GM18868 (cell line): ENCODE data around the gene SERPINH1.

ENCODE experiments used
- ATAC-seq: cut with Tn5 transposase; IDR thresholded peaks from one replicate; pipeline ENCODE4 v1.9.1; 2021; ENCODE audit warnings: mild to moderate bottlenecking, moderate library complexity; ENCODE audit not compliant: unreplicated experiment

Gene SERPINH1

DNA sequence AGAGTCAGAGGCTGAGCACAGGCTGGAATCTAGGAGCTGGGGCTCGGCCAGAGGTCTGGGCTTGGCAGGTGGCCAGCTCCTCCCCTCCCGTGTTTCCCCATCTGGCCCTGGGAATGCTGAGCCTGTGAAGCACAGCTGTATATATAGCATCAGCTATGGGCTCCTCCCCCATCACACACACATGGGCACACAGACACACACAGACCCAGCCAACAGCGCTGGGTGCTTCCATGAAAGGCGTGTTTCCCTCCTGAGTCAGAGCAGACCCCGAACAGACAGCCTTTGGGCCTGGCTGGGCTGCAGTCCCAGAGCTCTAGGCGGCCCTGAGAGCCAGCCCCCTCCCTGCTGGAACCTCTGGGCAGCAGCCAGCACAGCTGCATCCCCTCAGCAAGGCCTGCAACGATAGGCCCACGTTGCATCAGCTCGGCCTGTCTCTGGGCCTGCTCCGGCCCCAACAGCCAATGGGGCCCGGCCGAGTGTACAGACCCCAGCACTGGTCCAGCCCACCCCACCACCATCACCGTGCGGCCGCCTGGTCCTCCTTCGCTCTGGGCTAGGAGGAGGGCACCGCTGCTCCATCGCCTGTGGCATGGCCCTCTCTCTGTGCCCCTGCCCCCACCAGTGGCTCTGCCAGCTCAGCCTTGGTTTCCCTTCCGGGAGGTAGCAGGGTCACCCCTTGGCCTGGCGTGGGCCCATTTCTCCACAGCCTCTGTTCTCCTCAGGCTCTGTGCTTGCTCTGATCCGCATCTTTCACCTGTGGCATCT is 7.6 kb upstream of the SERPINH1 start:
- ATAC-seq, result no peak

DNA sequence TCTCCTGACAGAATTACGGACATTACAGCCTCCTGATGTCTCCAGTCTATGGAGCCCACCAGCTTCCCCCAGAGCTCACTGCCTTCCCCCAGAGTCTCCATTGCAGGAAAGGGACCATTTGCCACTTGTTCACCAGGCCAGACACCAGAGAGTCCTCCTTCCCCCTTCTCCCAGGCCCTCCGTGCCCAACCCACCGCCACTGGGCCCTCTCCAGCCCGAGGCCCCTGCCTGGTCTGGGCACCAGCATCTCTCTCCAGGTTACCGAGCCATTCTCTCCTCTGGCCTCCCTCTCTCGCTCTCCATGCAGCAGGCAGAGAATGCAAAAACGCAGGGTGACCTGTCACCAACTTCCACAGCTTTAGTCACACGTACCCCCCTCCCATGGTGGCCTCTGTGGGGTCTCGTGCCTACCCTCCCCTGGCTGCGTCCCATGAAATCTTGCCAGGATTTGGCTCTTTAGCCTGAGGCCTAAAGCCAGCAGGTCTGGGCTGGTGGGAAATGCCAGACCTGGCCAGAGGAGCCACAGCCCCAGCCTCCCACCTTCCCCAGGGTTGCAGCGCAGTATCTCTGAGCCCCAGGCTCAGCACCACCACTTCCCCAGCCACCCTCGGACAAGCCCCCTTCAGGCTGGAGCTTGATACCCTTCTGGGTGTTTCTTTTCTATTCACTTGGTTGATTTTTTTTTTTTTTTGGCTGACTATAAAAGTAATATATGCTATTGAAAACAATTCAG is 6.8 kb upstream of the SERPINH1 start:
- ATAC-seq, result no peak

GRCh38 chr11:75556275-75556674 is 5.8 kb upstream of the SERPINH1 start:
- no peak for ATAC-seq

GRCh38 chr11:75557666-75558494 is 4.2 kb upstream of the SERPINH1 start:
- ATAC-seq, result no peak

GRCh38 chr11:75558939-75559843 is 2.9 kb upstream of the SERPINH1 start:
- no peak for ATAC-seq

DNA sequence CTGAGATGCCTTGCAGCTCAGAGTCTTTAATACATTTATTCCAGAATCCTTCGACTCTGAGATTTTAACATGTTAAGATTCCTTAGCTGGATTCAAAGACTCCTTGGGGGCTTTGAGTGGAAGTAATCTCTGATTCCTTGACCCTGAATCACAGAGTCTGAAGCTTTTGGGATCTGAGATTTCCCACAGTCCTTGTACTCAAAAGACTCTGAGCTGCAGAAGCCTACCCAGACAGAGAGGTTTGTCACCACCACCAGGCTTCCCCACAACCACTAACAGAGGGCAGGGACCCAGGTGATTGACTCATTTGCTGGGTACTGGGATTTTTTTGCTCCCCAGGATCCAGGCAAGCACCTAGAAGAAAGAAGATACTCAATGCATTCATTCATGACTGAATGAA is 1.4 kb upstream of the SERPINH1 start:
- no peak for ATAC-seq

DNA sequence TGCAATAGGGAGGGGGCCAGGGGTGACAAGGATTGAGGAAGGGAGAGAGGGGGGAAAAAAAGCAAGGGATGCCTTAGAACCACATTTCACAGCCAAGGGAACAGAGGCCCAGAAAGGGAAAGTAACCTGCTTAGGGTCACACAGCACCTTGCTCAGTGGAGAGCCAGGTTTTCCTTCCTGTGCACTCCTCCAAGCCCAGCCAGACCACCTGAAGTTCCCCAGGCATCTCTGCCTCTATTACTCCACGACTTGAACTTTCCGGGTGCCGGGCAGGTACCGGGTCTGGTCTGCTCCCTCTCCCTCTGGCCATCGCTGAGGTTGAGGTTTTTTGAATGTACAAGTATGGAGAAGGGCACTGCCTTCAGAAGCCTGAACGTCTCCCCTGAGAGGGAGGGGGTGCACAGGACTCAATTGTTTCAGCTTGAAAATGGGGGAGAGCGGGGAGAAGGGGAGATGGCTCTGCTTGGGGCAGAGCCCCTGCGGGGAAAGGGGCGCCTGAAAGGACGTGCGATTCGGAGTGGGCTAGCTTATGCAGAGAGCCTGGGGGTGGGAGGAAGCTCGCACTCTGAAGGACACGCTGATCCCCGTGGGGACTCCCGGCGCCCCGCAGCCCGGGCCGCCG is 516 bp upstream of the SERPINH1 start:
- peak; percentile 27 for ATAC-seq

- no peak for ATAC-seq
These were observed 907 bp downstream of the SERPINH1 start for GRCh38 chr11:75562836-75563484.

GRCh38 chr11:75563501-75563977 is 1.5 kb downstream of the SERPINH1 start:
- no peak for ATAC-seq

- no peak for ATAC-seq
These were observed 2.0 kb downstream of the SERPINH1 start for GRCh38 chr11:75563978-75564552.

- no peak for ATAC-seq
These were observed 3.3 kb downstream of the SERPINH1 start for GRCh38 chr11:75565221-75565814.

DNA sequence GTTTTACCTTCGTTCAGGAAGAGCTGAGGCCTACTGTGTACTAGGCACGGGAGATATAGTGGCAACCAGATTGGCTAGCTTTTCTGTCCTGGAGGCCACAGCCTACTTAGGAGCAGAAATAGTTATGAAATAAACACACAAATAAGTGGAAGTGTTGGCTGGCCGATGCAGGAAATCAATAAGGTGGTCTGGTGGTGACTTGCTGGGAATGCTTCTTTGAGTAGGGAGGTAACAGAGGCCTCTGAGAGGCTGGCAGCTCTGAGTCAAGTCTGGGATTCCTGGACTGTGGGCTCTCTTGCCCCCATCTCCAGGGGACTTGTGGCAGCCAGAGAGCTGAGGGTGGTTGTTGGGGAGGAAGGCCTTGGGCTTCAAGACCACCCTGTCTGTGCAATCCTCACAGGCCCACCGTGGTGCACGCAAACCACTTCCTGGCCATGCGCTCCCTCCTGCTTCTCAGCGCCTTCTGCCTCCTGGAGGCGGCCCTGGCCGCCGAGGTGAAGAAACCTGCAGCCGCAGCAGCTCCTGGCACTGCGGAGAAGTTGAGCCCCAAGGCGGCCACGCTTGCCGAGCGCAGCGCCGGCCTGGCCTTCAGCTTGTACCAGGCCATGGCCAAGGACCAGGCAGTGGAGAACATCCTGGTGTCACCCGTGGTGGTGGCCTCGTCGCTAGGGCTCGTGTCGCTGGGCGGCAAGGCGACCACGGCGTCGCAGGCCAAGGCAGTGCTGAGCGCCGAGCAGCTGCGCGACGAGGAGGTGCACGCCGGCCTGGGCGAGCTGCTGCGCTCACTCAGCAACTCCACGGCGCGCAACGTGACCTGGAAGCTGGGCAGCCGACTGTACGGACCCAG is 4.1 kb downstream of the SERPINH1 start:
- ATAC-seq, result no peak

DNA sequence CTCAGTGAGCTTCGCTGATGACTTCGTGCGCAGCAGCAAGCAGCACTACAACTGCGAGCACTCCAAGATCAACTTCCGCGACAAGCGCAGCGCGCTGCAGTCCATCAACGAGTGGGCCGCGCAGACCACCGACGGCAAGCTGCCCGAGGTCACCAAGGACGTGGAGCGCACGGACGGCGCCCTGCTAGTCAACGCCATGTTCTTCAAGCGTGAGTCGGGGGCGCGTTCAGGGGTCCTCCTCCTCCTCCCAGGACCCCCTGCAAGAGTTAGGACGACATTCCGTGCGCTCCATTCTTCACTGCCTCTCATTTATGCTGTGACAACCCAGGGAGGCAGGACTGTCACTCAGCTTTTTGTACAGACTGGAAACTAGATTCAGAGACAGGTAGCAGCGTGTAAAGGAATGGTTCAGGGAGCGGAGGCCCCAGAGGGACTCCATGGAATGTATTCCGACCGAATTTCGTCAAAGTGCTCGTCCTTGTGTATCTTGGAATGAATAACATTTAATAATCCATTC is 4.8 kb downstream of the SERPINH1 start:
- no peak for ATAC-seq

- no peak for ATAC-seq
These were observed 5.9 kb downstream of the SERPINH1 start for GRCh38 chr11:75567971-75568370.

DNA sequence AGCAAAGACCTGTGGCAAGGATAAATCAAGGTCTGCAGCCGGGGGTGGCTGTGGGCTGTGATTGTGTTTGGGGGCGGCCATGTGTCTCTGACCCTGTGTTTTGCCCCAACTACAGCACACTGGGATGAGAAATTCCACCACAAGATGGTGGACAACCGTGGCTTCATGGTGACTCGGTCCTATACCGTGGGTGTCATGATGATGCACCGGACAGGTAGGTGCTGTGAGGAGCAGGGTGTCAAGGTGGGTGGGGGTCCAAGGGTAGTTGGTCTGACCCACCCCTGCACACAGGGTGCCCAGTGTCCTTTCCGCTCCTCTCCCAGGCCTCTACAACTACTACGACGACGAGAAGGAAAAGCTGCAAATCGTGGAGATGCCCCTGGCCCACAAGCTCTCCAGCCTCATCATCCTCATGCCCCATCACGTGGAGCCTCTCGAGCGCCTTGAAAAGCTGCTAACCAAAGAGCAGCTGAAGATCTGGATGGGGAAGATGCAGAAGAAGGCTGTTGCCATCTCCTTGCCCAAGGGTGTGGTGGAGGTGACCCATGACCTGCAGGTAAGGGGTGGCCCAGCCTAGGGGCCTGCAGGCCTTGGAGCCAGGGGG is 6.7 kb downstream of the SERPINH1 start:
- no peak for ATAC-seq

DNA sequence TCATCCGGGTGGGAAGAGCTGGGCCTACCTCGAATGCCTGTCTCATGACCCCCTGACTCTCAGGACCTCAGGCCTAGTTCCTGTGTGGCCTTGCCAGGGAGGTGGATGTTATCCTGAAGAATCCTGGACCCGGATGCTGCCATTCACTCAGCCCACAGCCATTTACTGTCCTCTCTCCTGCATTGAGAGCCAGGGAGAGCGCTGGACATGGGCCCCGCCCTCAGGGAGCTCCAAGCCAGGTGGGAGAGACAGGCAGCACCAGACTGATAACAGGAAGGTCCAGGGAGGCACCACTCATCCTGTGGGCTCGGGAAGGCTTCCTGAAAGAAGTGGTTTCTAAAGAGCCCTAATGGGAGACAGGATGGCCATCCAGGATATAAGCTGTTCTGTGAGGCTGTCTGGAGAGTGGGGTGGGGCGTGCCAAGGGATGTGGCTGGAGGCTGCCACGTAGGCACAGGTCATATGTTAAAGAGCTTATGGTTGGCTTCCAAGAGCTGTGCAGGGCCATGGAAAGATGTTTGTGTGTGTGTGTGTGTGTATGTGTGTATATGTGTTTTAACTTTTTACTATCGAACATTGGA is 8.6 kb downstream of the SERPINH1 start:
- ATAC-seq, result no peak

- no peak for ATAC-seq
These were observed 9.6 kb downstream of the SERPINH1 start for GRCh38 chr11:75571625-75572024.
